Right kidney (tissue), 1 donor: ENCODE measurements around the gene BSCL2.
"Not testable (repeated sequence)": the region's sequence is repeated elsewhere in the genome, so short reads cannot be mapped to it uniquely, and the experiment has no call there.

Source experiments
- DNase-seq: peaks from one replicate; pipeline ENCODE4 v3.0.0-alpha.2; 2016

BSCL2 gene

GRCh38 chr11:62724171-62724570, 16.9 kb upstream of the BSCL2 start:
- DNase-seq, result no peak

GRCh38 chr11:62721994-62722393, 14.8 kb upstream of the BSCL2 start:
- DNase-seq, result no peak

- DNase-seq, result no peak
Measured at GRCh38 chr11:62719302-62719978, 12.2 kb upstream of the BSCL2 start.

GRCh38 chr11:62716816-62717215, 9.6 kb upstream of the BSCL2 start:
- no peak for DNase-seq

GRCh38 chr11:62716206-62716605, 9.0 kb upstream of the BSCL2 start:
- no peak for DNase-seq

- DNase-seq, result no peak
Measured at GRCh38 chr11:62715150-62716130, 8.2 kb upstream of the BSCL2 start.

GRCh38 chr11:62713343-62713742, 6.1 kb upstream of the BSCL2 start:
- no peak for DNase-seq

- DNase-seq, result no peak
Measured at GRCh38 chr11:62712861-62713260, 5.6 kb upstream of the BSCL2 start.

- no peak for DNase-seq
Measured at GRCh38 chr11:62712276-62712812, 5.1 kb upstream of the BSCL2 start.

- no peak for DNase-seq
Measured at GRCh38 chr11:62710001-62710345, 2.7 kb upstream of the BSCL2 start.

- DNase-seq, result peak; percentile 89
Measured at GRCh38 chr11:62709247-62710000, 2.2 kb upstream of the BSCL2 start.

GRCh38 chr11:62708793-62709192, 1.6 kb upstream of the BSCL2 start:
- DNase-seq, result no peak

GRCh38 chr11:62708392-62708791, 1.2 kb upstream of the BSCL2 start:
- no peak for DNase-seq

GRCh38 chr11:62706850-62707247, 375 bp downstream of the BSCL2 start:
- no peak for DNase-seq

- DNase-seq, result peak; percentile 89
Measured at GRCh38 chr11:62705880-62706849, 1.1 kb downstream of the BSCL2 start.

GRCh38 chr11:62705413-62705812, 1.8 kb downstream of the BSCL2 start:
- DNase-seq, result peak; percentile 12

GRCh38 chr11:62703921-62704320, 3.3 kb downstream of the BSCL2 start:
- DNase-seq, result not testable (repeated sequence)

- DNase-seq, result no peak
Measured at GRCh38 chr11:62702246-62702645, 5.0 kb downstream of the BSCL2 start.

GRCh38 chr11:62694455-62695167, 12.6 kb downstream of the BSCL2 start:
- DNase-seq, result peak; percentile 51

GRCh38 chr11:62693624-62694023, 13.6 kb downstream of the BSCL2 start:
- not testable (repeated sequence) for DNase-seq
